ENCODE data around the gene LIN9.
A peak's percentile ranks its signal among the peaks of the same experiment; 100 is the strongest.
"Not testable (repeated sequence)": the region's sequence is repeated elsewhere in the genome, so short reads cannot be mapped to it uniquely, and the experiment has no call there.

Gene LIN9

GRCh38 chr1:226203655-226204054 lies 105.3 kb downstream of the LIN9 start:
- no peak overlapping the region for H3K4me2 ChIP-seq
- no peaks in the 10 kb centered on the region for H3K36me3 ChIP-seq
- H3K9me3 ChIP-seq (replicated peaks in 1 of 11), result no peaks in the 10 kb centered on the region
- H3K9ac ChIP-seq, result no peak overlapping the region
- no peaks in the 10 kb centered on the region for H4K20me1 ChIP-seq
- H3K27ac ChIP-seq, result no peak overlapping the region
- no peaks in the 10 kb centered on the region for H3K27me3 ChIP-seq
- no peak for TF ChIP-seq Cebpa-rat (IDR thresholded peaks at IDR 0.05)
- H3K4me1 ChIP-seq, result peaks cover 0 to 10% (median 8%) of the 10 kb centered on the region in 10 experiments; a peak in 16 of 20 replicates
- H3K4me3 ChIP-seq, result no peak overlapping the region

- no peak overlapping the region for H3K4me2 ChIP-seq
- no peaks in the 10 kb centered on the region for H4K20me1 ChIP-seq
- no peak overlapping the region for H3K27ac ChIP-seq
- no peak for TF ChIP-seq Cebpa-rat (IDR thresholded peaks at IDR 0.05)
- no peaks in the 10 kb centered on the region for H3K9me3 ChIP-seq (replicated peaks in 1 of 11)
- no peaks in the 10 kb centered on the region for H3K36me3 ChIP-seq
- H3K4me3 ChIP-seq, result no peak overlapping the region
- peaks cover 0 to 10% (median 8%) of the 10 kb centered on the region in 10 experiments; a peak in 16 of 20 replicates for H3K4me1 ChIP-seq
- H3K9ac ChIP-seq, result no peak overlapping the region
- H3K27me3 ChIP-seq, result no peaks in the 10 kb centered on the region
These were observed 105.7 kb downstream of the LIN9 start for GRCh38 chr1:226203240-226203639.

- H3K27ac ChIP-seq; H3K27me3 ChIP-seq; H3K36me3 ChIP-seq; H3K4me3 ChIP-seq; H4K20me1 ChIP-seq; H3K9ac ChIP-seq; H3K4me2 ChIP-seq; H3K9me3 ChIP-seq (replicated peaks in 1 of 11): not testable (repeated sequence)
- H3K4me1 ChIP-seq, result peaks cover 0 to 10% (median 8%) of the 10 kb centered on the region in 10 experiments; a peak in 16 of 20 replicates
These were observed 106.3 kb downstream of the LIN9 start for GRCh38 chr1:226202666-226203065.

GRCh38 chr1:226202246-226202645 lies 106.7 kb downstream of the LIN9 start:
- no peak for TF ChIP-seq Cebpa-rat (IDR thresholded peaks at IDR 0.05)
- no peak overlapping the region for H3K9ac ChIP-seq
- H3K4me1 ChIP-seq, result peaks cover 0 to 10% (median 8%) of the 10 kb centered on the region in 10 experiments; a peak in 16 of 20 replicates
- no peak overlapping the region for H3K4me3 ChIP-seq
- H4K20me1 ChIP-seq, result no peaks in the 10 kb centered on the region
- H3K36me3 ChIP-seq, result no peaks in the 10 kb centered on the region
- no peaks in the 10 kb centered on the region for H3K9me3 ChIP-seq (replicated peaks in 1 of 11)
- H3K27ac ChIP-seq, result no peak overlapping the region
- no peak overlapping the region for H3K4me2 ChIP-seq
- no peaks in the 10 kb centered on the region for H3K27me3 ChIP-seq

GRCh38 chr1:226201029-226201593 lies 107.9 kb downstream of the LIN9 start:
- Histone ChIP-seq H3K4me3 (no peak overlapping the region), H3K27me3 (no peaks in the 10 kb centered on the region), H4K20me1 (no peaks in the 10 kb centered on the region), H3K36me3 (no peaks in the 10 kb centered on the region), H3K9me3 (replicated peaks in 1 of 11) (no peaks in the 10 kb centered on the region), H3K4me1 (peaks cover 0 to 10% (median 8%) of the 10 kb centered on the region in 10 experiments; a peak in 16 of 20 replicates), H3K9ac (no peak overlapping the region), H3K4me2 (no peak overlapping the region), H3K27ac (no peak overlapping the region)
- TF ChIP-seq Cebpa-rat (IDR thresholded peaks at IDR 0.05), result no peak

- no peak for TF ChIP-seq Cebpa-rat (IDR thresholded peaks at IDR 0.05)
- Histone ChIP-seq H3K27me3 (no peaks in the 10 kb centered on the region), H3K4me2 (peak overlapping the region in 9 of 11 experiments; percentile 25 to 55 (median 45); a peak in 14 of 22 replicates), H3K27ac (no peak overlapping the region), H3K4me1 (peaks cover 0 to 10% (median 8%) of the 10 kb centered on the region in 10 experiments; a peak in 16 of 20 replicates), H3K36me3 (no peaks in the 10 kb centered on the region), H3K9me3 (replicated peaks in 1 of 11) (no peaks in the 10 kb centered on the region), H3K9ac (no peak overlapping the region), H4K20me1 (no peaks in the 10 kb centered on the region), H3K4me3 (no peak overlapping the region)
These were observed 109.0 kb downstream of the LIN9 start for GRCh38 chr1:226199971-226200370.

GRCh38 chr1:226195144-226195543 lies 113.8 kb downstream of the LIN9 start:
- H3K4me2 ChIP-seq, result no peak overlapping the region
- no peaks in the 10 kb centered on the region for H3K9me3 ChIP-seq (replicated peaks in 1 of 11)
- no peak overlapping the region for H3K9ac ChIP-seq
- no peak for TF ChIP-seq Cebpa-rat (IDR thresholded peaks at IDR 0.05)
- H3K4me3 ChIP-seq, result no peak overlapping the region
- peaks cover 0 to 7% (median 7%) of the 10 kb centered on the region in 10 experiments; a peak in 16 of 20 replicates for H3K4me1 ChIP-seq
- no peaks in the 10 kb centered on the region for H3K27me3 ChIP-seq
- no peak overlapping the region for H3K27ac ChIP-seq
- no peaks in the 10 kb centered on the region for H3K36me3 ChIP-seq
- H4K20me1 ChIP-seq, result no peaks in the 10 kb centered on the region

GRCh38 chr1:226187380-226187779 lies 121.6 kb downstream of the LIN9 start:
- H3K36me3 ChIP-seq, result peaks cover 9 to 25% (median 18%) of the 10 kb centered on the region in 11 experiments; a peak in 17 of 22 replicates
- peak overlapping the region in 10 of 11 experiments; percentile 84 to 92 (median 90); a peak in 20 of 22 replicates for H3K27ac ChIP-seq
- TF ChIP-seq Cebpa-rat (IDR thresholded peaks at IDR 0.05), result no peak
- H3K4me1 ChIP-seq, result peaks cover 14 to 39% (median 33%) of the 10 kb centered on the region in 10 experiments
- H3K27me3 ChIP-seq, result no peaks in the 10 kb centered on the region
- H3K9me3 ChIP-seq (replicated peaks in 1 of 11), result no peaks in the 10 kb centered on the region
- H3K4me2 ChIP-seq, result peak overlapping the region; percentile 91 to 97 (median 95)
- peak overlapping the region in 10 of 11 experiments; percentile 90 to 95 (median 92); a peak in 17 of 22 replicates for H3K9ac ChIP-seq
- H3K4me3 ChIP-seq, result peak overlapping the region; percentile 75 to 98 (median 94)
- peaks cover 13 to 40% (median 37%) of the 10 kb centered on the region in 11 experiments; a peak in 19 of 22 replicates for H4K20me1 ChIP-seq

GRCh38 chr1:226187019-226187322 lies 122.0 kb downstream of the LIN9 start:
- H3K4me2 ChIP-seq, result peak overlapping the region; percentile 91 to 97 (median 95)
- no peaks in the 10 kb centered on the region for H3K27me3 ChIP-seq
- peaks cover 13 to 45% (median 42%) of the 10 kb centered on the region in 11 experiments; a peak in 19 of 22 replicates for H4K20me1 ChIP-seq
- peak overlapping the region; percentile 81 to 92 (median 90) for H3K27ac ChIP-seq
- peaks cover 18 to 43% (median 37%) of the 10 kb centered on the region in 10 experiments for H3K4me1 ChIP-seq
- H3K4me3 ChIP-seq, result peak overlapping the region; percentile 75 to 98 (median 94)
- no peak for TF ChIP-seq Cebpa-rat (IDR thresholded peaks at IDR 0.05)
- H3K36me3 ChIP-seq, result peaks cover 9 to 29% (median 20%) of the 10 kb centered on the region in 11 experiments; a peak in 17 of 22 replicates
- peak overlapping the region; percentile 86 to 95 (median 91) for H3K9ac ChIP-seq
- H3K9me3 ChIP-seq (replicated peaks in 1 of 11), result no peaks in the 10 kb centered on the region

All from BLaER1 treated with 17β-estradiol and CSF1 and Interleukin-3, amounts not matched to agents 10 nM and 100 nM (cell line).